ENCODE measurements around the gene ZNF860.
"Not testable (repeated sequence)": the region's sequence is repeated elsewhere in the genome, so short reads cannot be mapped to it uniquely, and the experiment has no call there.

Gene ZNF860

GRCh38 chr3:31996195-31996594 lies 14.6 kb downstream of the ZNF860 start:
- no peak for DNase-seq (ENCODE audit: low read depth)

- no peak for DNase-seq (ENCODE audit: low read depth)
Measured at GRCh38 chr3:31997500-31997899, 15.9 kb downstream of the ZNF860 start.

GRCh38 chr3:31999907-32000439 lies 18.4 kb downstream of the ZNF860 start:
- DNase-seq (ENCODE audit: low read depth), result no peak

GRCh38 chr3:32000877-32001276 lies 19.3 kb downstream of the ZNF860 start:
- DNase-seq (ENCODE audit: low read depth), result no peak

GRCh38 chr3:32002561-32003368 lies 21.2 kb downstream of the ZNF860 start:
- DNase-seq (ENCODE audit: low read depth), result no peak

- DNase-seq (ENCODE audit: low read depth), result no peak
Measured at GRCh38 chr3:32003380-32003779, 21.8 kb downstream of the ZNF860 start.

GRCh38 chr3:32004113-32004765 lies 22.7 kb downstream of the ZNF860 start:
- no peak for DNase-seq (ENCODE audit: low read depth)

- DNase-seq (ENCODE audit: low read depth), result no peak
Measured at GRCh38 chr3:32009101-32009500, 27.6 kb downstream of the ZNF860 start.

- no peak for DNase-seq (ENCODE audit: low read depth)
Measured at GRCh38 chr3:32009957-32010356, 28.4 kb downstream of the ZNF860 start.

GRCh38 chr3:32010699-32011098 lies 29.1 kb downstream of the ZNF860 start:
- not testable (repeated sequence) for DNase-seq (ENCODE audit: low read depth)

GRCh38 chr3:32015638-32016037 lies 34.1 kb downstream of the ZNF860 start:
- not testable (repeated sequence) for DNase-seq (ENCODE audit: low read depth)

- no peak for DNase-seq (ENCODE audit: low read depth)
Measured at GRCh38 chr3:32017286-32017685, 35.7 kb downstream of the ZNF860 start.

GRCh38 chr3:32018757-32019564 lies 37.4 kb downstream of the ZNF860 start:
- no peak for DNase-seq (ENCODE audit: low read depth)

GRCh38 chr3:32021155-32021554 lies 39.6 kb downstream of the ZNF860 start:
- DNase-seq (ENCODE audit: low read depth), result no peak

GRCh38 chr3:32021748-32022147 lies 40.2 kb downstream of the ZNF860 start:
- no peak for DNase-seq (ENCODE audit: low read depth)

GRCh38 chr3:32022947-32023346 lies 41.4 kb downstream of the ZNF860 start:
- no peak for DNase-seq (ENCODE audit: low read depth)

GRCh38 chr3:32026593-32026992 lies 45.0 kb downstream of the ZNF860 start:
- DNase-seq (ENCODE audit: low read depth), result no peak

- no peak for DNase-seq (ENCODE audit: low read depth)
Measured at GRCh38 chr3:32037932-32038267, 56.4 kb downstream of the ZNF860 start.

GRCh38 chr3:32041316-32041715 lies 59.8 kb downstream of the ZNF860 start:
- no peak for DNase-seq (ENCODE audit: low read depth)
